Diencephalon (tissue), 1 donor: ENCODE data around the gene CCDC12. TPM values are rescaled to one million over a fixed set of nuclear protein-coding genes. Genes with fewer than 3 reads are reported as not detected.

Experiments
- small RNA-seq: library from RNA; depleted of rRNA; stranded (forward); fragments of <200 nt; gene quantifications from one replicate; pipeline ENCODE3, GENCODE V24; 2014
- total RNA-seq: library from RNA; depleted of rRNA; stranded (reverse); fragments of >200 nt; gene quantifications from one replicate; pipeline ENCODE4 v1.2.3, GENCODE V29; 2014

CCDC12 gene
- 22.6 TPM for total RNA-seq

DNA sequence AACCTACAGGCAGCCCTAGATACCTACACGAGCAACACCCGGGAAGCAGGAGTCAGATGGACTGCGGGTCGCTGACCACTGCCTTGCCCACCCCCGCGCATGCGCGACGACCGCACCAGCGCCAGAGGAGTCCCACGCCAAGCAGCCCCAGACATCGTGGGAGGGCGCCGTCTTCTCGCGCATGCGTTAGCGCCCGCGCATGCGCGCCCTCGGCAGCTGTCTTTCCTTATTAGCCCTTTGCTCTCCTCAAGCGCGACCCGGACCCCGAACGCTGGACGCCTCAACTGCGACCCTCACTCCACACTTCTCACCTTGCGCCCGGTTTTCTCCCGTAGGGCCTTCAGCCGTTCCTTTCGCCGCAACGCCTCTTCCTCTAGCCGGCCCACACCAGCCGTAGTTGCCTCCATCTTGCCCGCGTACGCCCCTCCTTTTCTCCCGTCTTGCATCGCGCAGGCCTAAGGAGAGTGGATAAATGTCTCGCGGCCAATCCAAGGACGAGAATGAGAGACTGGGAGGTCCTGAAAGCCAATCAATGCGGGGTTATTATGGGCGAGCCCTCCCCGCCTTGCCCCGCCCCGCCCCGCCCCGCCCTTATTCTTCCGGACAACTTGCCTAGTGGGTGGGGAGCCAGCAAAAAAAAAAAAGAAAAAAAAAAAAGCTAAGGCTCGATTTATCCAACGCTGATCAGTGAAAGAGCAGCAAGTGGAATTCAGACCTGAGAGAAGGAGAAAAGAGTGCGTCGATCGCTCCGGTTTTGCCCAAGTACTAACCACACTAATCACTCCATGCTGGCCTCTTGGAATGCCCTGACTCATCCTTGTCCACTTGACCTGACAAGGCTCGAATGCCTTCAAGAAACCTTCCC is at the start of gene CCDC12:
TSS of gene CCDC12 (minus strand) at position 420 of the 865 bp plus-strand sequence. CDS start at position 407, 13 bp downstream.

DNA sequence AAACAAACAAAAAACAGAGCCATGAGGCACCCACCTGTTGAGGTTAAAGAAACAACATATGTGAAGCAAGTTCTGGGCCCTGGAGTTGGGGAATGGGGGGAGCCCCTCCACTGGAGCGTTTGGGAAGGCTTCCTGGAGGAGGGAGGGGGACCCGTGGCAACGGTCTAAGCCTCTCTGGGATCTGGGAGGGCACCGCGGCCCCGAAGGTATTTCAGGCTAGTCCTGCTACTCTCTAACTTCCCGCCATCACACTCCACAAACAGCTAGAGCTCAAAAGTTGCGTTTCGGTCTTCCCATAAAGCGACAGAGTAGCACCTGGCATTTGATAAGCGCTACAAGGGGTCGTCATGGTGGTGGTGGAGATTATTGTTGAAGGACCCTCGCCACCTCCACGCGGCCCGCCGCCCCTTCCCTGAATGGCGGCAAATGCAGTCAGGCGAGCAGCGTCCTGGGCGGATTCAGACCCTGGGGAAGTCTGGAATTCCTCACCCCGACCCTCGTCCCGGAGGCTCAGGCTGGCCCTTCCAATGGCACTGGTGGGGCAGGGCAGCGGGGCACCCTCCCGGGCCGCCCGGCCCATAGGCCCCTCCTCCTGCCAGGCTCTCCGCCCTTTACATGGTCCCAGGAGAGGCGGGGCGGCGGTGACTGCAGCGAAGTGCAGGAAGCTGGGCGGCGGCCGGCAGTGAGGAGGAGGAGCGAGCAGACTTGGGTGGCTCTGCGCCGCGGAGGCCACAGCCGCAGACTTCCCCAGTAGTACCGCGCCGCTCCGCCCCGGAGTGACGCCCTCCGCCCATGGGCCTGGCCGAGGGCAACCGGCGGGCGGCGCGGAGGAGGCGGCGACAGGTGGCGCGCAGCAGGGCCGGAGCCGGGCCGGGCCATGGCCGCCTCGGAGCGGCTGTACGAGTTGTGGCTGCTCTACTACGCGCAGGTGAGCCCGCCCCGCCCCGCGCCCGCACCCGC is 2.7 kb upstream of the CCDC12 start, which contains the start of gene NBEAL2:
TSS of gene NBEAL2 (plus strand) at position 682 of the 960 bp plus-strand sequence. CDS start at position 878, 196 bp downstream.

GRCh38 chr3:46877406-46878125 is 99.0 kb downstream of the CCDC12 start, which contains the start of gene PTH1R:
Gene PTH1R (plus strand): TSS chr3:46877721. CDS start chr3:46883560, 5,839 bp downstream.

Small RNA genes within 50 kb of the gene (small RNA-seq; reads per million reads assigned to genes)
- not detected for gene AC109583.2

Other genes starting within 250 kb of the CCDC12 start
- gene MYL3, start 113.3 kb downstream of the CCDC12 start, total RNA-seq = 1.2 TPM
- 4.2 TPM for gene PTH1R, start 99.0 kb downstream of the CCDC12 start, total RNA-seq
- gene NBEAL2, start 2.9 kb upstream of the CCDC12 start, total RNA-seq = 4.6 TPM
- gene SETD2, start 187.4 kb upstream of the CCDC12 start, total RNA-seq = 67.6 TPM